HL-60 (cell line): ENCODE measurements around the gene ROBO1.

ENCODE experiments used
- DNase-seq, 2 experiments: peaks; one replicate each; pipeline ENCODE4 v3.0.0-alpha.2; 2010 to 2020; ENCODE audit warnings: low read depth in 1 of 2, low spot score in 1 of 2
- H3K27ac ChIP-seq: fragments of 250-450 bp; sonication (Bioruptor Pico); replicated peaks from 2 replicates; pipeline ENCODE4 v1.5.1; 2020; ENCODE audit warnings: mild to moderate bottlenecking, moderate library complexity
- H3K27me3 ChIP-seq: fragments of 250-450 bp; sonication (Bioruptor Pico); 2 replicates; pipeline ENCODE4 v1.5.1; 2021; ENCODE audit warnings: mild to moderate bottlenecking, moderate library complexity; ENCODE audit not compliant: insufficient read depth, poor library complexity, severe bottlenecking
- H3K4me3 ChIP-seq: replicated peaks from 2 replicates; pipeline ENCODE4 v1.5.1; 2011; ENCODE audit warnings: mild to moderate bottlenecking, control low read depth, low read length; ENCODE audit not compliant: insufficient read depth
- GABPA ChIP-seq: IDR thresholded peaks from 2 replicates; pipeline ENCODE4 v1.6.1; 2012; ENCODE audit warnings: low read depth
- POLR2AphosphoS5 ChIP-seq: IDR thresholded peaks from 2 replicates; pipeline ENCODE4 v1.6.1; 2012; ENCODE audit warnings: low read depth
- SPI1 ChIP-seq: IDR thresholded peaks from 2 replicates; pipeline ENCODE4 v1.6.1; 2012; ENCODE audit warnings: low read depth, mild to moderate bottlenecking, borderline replicate concordance
- TF ChIP-seq, protein P1 (sequence below): IDR thresholded peaks from one replicate; pipeline ENCODE4 v1.5.1; 2011; ENCODE audit warnings: low read length, control low read depth, inconsistent platforms; ENCODE audit not compliant: insufficient read depth
- TF ChIP-seq, protein P2 (sequence below): IDR thresholded peaks from 2 replicates; pipeline ENCODE4 v1.6.1; 2012; ENCODE audit warnings: low read depth; ENCODE audit not compliant: insufficient replicate concordance

The ROBO1 gene

DNA sequence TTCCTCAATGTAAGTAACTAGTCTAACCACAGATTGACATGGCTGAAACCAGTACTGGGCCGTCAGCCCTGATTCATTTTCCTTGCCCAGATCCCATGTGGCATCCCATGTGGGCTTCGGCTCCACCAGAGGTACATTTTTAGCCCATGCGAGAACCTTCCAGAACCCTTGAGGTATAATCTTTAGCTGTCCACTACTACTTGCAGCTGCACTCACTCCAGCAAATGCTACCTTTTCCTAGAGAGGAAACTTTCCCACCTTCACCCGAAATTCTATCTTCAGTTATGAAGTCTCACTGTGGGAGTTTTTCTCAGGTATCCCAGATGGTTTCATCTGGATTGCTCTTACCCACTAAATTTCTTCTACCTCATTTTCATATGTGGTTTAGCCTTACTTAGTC is 907.2 kb downstream of the ROBO1 start:
- no peak for DNase-seq
- Histone ChIP-seq H3K4me3 (no peak overlapping the region), H3K27me3 (no peaks in the 10 kb centered on the region), H3K27ac (no peak overlapping the region)
- TF ChIP-seq, protein P1, sequence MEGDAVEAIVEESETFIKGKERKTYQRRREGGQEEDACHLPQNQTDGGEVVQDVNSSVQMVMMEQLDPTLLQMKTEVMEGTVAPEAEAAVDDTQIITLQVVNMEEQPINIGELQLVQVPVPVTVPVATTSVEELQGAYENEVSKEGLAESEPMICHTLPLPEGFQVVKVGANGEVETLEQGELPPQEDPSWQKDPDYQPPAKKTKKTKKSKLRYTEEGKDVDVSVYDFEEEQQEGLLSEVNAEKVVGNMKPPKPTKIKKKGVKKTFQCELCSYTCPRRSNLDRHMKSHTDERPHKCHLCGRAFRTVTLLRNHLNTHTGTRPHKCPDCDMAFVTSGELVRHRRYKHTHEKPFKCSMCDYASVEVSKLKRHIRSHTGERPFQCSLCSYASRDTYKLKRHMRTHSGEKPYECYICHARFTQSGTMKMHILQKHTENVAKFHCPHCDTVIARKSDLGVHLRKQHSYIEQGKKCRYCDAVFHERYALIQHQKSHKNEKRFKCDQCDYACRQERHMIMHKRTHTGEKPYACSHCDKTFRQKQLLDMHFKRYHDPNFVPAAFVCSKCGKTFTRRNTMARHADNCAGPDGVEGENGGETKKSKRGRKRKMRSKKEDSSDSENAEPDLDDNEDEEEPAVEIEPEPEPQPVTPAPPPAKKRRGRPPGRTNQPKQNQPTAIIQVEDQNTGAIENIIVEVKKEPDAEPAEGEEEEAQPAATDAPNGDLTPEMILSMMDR = no peak
- no peak for TF ChIP-seq POLR2AphosphoS5
- TF ChIP-seq SPI1 = no peak
- TF ChIP-seq, protein P2, sequence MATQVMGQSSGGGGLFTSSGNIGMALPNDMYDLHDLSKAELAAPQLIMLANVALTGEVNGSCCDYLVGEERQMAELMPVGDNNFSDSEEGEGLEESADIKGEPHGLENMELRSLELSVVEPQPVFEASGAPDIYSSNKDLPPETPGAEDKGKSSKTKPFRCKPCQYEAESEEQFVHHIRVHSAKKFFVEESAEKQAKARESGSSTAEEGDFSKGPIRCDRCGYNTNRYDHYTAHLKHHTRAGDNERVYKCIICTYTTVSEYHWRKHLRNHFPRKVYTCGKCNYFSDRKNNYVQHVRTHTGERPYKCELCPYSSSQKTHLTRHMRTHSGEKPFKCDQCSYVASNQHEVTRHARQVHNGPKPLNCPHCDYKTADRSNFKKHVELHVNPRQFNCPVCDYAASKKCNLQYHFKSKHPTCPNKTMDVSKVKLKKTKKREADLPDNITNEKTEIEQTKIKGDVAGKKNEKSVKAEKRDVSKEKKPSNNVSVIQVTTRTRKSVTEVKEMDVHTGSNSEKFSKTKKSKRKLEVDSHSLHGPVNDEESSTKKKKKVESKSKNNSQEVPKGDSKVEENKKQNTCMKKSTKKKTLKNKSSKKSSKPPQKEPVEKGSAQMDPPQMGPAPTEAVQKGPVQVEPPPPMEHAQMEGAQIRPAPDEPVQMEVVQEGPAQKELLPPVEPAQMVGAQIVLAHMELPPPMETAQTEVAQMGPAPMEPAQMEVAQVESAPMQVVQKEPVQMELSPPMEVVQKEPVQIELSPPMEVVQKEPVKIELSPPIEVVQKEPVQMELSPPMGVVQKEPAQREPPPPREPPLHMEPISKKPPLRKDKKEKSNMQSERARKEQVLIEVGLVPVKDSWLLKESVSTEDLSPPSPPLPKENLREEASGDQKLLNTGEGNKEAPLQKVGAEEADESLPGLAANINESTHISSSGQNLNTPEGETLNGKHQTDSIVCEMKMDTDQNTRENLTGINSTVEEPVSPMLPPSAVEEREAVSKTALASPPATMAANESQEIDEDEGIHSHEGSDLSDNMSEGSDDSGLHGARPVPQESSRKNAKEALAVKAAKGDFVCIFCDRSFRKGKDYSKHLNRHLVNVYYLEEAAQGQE = no peak
- no peak for TF ChIP-seq GABPA

DNA sequence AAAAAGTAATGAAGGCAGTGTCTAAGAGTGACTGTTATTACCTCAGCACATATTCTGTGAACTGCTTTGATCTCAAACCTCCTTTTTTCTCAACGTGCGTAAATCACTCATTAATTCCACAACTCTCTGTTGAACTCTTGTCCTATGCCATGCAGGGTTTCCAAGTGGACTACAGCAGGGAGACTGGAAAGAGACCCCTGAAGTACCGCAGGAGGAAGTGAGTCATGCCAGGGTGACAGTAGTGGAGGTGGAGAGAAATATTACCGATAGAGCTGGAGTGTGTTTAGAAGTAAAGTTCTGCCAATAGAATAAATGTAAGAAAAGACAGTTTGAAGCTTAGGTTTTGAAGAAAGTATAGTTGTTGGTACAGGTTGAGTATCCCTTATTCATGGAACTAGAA is 908.9 kb downstream of the ROBO1 start:
- Histone ChIP-seq H3K27me3 (no peaks in the 10 kb centered on the region), H3K27ac (no peak overlapping the region), H3K4me3 (no peak overlapping the region)
- TF ChIP-seq SPI1 = no peak
- TF ChIP-seq, protein P2 = no peak
- TF ChIP-seq, protein P1 = no peak
- no peak for TF ChIP-seq POLR2AphosphoS5
- TF ChIP-seq GABPA = no peak
- no peak for DNase-seq

GRCh38 chr3:78858174-78858573 is 909.6 kb downstream of the ROBO1 start:
- H3K27ac ChIP-seq = no peak overlapping the region
- TF ChIP-seq, protein P1 = no peak
- TF ChIP-seq GABPA = no peak
- TF ChIP-seq, protein P2 = no peak
- no peak for TF ChIP-seq SPI1
- TF ChIP-seq POLR2AphosphoS5 = no peak
- no peaks in the 10 kb centered on the region for H3K27me3 ChIP-seq
- DNase-seq = no peak
- H3K4me3 ChIP-seq = no peak overlapping the region
